HG03095 (cell line): Measurements from ENCODE around the gene PRKN.

Source experiments
- ATAC-seq: cut with Tn5 transposase; IDR thresholded peaks from one replicate; pipeline ENCODE4 v1.9.1; 2021; ENCODE audit warnings: moderate library complexity; ENCODE audit not compliant: unreplicated experiment

The PRKN gene

DNA sequence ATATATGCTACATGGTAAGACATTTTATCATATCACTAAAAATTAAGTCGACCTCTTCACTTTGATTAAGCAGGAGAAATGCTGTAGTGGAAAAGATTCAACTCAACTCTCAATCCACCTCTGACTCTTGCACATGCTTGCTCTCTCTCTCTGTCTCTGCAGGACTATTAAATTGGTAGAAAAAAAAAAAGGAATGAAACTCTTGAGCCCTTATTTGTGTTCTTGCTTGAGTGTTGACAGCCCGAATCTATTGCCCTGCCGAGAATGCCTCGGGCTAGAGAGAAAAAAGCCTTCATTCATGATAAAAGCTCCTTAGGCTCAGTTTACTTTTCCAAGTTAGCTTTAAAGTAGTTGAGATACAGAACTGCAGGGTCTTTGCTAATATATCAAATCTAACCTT lies 722.2 kb downstream of the PRKN start:
- no peak for ATAC-seq

DNA sequence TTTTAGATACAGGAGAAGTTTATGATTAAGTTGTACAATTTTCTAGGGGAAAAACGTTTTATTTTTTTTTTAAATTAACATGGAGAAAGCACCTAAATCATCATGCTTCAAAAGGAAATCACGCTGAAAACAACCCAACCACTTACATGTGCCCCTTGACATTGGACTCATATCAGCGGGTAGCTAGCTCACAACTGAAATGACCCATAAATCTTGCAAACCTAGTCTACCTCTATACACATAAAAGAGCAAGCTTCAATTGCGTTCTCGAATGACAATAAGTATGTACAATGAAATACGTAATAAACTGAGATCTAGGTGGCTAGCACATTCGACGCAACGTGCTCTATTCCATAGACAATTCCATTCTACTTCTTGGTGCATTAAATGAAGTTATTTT lies 730.8 kb downstream of the PRKN start:
- ATAC-seq = no peak

DNA sequence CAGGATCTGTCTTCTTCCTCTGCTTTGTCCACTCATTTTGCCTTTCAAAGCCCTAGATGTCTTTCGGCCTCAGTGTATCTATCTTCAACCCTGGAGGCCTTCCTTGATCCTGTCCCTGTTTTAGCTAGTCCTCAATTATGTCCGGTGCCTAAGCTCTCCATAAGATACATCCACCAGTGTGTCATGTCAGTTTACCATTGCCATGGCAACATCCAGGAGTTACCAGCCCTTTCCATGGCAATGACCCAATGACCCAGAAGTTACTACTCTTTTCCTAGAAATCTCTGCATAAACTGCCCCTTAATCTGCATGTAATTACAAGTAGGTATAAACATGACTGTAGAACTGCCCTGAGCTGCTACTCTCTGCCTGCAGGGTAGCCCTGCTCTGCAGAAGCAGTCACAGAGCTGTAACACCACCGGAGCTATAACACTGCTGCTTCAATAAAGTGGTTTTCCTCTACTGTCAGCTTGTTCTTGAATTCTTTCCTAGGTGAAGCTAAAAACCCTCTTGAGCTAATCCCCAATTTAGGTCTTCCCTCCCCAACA lies 741.6 kb downstream of the PRKN start:
- ATAC-seq = no peak

DNA sequence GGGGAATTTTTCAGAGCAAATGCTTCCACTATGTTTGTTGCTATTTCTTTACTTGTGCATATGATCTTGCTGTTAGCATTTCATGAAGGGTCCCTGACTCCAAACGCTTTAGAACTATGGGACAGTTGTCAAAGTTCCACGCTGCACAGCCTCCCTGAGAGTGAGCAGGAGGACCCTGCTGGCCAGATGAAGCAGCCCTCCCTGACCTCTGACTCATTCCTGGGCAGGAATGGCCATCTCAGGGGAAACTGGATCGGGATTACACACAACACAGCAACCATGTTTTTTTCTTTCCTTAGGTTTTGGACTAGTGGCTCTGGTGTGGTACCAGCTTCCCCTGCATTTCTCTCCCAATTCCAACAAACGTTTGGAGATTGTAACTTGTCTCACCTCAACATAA lies 742.9 kb downstream of the PRKN start:
- no peak for ATAC-seq

DNA sequence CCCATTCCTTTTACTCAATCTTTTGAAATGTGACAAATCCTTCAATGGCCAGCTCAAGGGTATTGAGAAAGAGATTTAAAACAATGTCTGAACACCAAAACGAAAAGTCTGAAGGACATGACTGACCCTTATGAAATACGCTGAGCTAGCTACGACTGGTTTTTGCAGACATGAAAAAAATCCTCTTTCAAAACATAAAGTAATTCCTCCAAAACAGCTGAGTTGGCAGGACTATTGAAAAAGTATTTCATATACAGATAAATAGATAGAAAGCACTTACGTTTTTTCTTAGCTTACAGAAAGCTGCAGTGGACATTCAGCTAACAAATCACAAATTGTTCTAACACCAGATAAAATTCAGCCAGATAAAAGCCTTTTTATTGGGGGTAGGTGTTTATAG lies 751.0 kb downstream of the PRKN start:
- ATAC-seq = no peak

DNA sequence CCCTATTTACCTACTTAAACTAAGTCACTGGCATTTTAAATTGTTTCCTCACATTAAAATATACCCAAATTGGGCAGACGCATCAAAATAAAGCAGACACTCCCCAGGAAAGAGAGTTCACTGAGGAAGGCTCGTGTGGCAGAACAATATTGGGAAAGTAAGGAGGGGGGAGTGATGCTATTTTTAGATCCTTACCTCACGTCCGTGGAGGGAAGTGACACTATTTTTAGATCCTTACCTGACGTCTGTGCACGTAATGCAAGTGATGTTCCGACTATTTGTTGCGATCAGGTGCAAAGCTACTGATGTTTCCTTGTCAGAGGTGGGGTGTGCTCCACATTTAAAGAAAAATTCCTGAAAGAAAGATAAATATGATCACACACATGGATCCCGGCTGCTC lies 754.5 kb downstream of the PRKN start:
- no peak for ATAC-seq

DNA sequence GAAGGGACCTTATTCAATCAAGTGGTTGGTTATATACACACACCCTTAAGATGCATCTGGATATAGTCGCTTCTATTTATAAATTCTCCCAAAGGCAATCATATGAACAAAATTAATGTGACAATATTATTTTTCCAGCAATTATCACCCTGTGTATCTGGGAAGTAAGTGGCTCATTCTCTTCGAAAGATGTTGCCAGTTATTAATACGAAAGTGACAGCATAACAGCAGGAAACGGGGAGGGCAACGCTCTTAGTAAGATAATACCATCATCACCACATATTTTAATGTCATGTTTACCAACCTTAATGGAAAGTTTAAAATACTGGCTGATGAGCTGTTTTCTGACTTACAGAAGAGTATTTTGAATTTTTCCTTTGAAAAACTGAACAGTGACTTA lies 756.5 kb downstream of the PRKN start:
- ATAC-seq = no peak

DNA sequence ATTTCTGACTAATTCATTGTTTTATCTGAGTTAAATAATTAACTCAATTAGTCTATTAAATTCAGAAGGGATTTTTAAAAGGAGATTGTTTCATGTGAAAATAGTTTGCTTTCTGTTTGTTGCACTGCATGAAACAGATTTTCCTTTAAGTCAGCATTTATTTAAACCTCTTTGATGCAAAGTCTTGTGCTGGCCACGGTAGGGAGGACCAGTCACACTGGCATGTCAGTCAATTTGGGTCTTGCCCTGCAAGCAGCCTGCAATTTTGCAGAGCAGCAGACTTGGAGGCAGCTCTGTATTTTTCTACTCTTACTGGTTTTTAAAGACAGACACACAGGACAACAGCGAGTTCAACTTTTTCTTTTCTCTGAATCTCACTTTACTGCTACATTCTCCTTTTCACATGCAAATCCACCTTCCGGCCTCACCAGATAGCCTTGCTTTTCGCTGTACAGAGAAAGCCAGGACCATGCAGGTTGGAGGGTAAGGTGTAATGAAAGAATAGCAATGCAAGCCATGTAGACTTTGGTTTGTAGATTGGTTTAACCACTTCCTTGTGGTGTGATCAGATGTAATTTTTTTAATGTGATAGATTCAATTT lies 763.8 kb downstream of the PRKN start:
- no peak for ATAC-seq

DNA sequence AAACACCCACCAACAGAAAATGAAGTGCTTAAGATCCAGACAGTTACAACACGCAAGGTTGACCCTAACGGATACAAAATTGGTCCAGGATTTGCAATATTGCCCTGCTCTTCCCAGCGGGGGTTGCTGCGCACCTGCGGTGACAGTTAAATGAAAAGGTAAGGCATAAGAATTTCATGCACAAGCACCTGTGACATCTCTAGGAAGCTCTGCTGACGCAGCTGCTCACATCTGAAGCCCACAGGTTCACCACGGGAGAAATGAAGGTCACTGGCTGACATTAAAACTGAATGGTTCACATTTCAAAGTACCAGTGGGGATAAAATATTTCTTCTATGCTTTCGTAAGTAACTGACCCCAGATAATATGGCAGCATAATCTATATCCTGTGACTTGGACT lies 764.4 kb downstream of the PRKN start:
- ATAC-seq = no peak

DNA sequence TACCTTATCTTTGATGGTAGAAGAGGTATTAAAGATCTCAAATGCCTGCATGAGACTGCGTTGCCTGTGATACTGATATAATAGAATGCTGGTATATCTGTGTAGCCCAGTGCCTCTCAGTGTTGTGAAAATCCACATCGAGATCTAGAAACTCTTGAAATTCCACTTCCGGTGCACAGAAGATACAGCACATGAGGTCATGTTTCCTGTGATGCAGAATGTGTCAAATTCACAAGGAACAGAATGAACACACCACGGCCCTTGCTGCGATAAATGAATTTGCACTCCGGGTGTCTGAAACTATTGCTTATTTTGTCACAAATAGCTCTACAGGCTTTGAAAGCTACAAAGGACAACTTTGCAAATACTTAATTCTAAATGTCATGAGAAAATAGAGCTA lies 765.8 kb downstream of the PRKN start:
- ATAC-seq = no peak

DNA sequence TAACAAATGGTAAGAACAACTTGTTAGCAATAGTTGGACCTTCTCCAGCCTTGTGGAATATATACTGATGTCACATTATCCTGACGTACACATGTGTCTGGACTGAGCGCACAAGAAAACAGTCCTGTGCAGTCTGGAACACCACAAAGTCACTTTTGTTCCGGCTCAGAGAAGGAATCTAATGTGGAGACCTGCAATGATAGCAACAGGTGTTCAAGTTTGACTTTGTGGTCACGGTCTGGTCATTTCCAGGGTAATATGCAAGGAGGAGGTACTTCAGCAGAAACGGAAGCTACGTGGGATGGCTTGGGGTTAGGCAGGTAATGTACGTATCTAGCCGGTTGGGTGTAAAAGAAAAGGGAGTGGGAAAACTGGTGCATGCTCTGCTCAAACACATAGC lies 766.5 kb downstream of the PRKN start:
- no peak for ATAC-seq

DNA sequence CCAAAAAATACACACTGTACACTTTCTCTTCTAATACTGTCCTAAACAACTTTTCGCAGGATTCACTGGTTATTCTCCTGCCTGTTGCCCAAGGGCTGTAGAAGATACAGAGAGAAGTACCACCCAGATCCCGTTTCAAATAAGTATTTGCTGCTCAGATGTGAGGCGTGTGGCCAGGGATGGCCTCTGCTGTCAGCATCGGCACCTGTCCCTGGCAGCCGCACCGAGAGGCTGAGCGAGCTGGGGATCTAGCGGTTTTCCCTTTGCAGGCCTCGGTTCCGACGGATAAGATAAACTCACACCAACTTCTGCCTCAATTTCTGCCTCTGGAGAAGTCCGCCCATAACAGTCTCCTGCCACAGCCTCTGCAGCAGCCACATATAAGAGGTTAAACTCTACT lies 768.5 kb downstream of the PRKN start:
- no peak for ATAC-seq

DNA sequence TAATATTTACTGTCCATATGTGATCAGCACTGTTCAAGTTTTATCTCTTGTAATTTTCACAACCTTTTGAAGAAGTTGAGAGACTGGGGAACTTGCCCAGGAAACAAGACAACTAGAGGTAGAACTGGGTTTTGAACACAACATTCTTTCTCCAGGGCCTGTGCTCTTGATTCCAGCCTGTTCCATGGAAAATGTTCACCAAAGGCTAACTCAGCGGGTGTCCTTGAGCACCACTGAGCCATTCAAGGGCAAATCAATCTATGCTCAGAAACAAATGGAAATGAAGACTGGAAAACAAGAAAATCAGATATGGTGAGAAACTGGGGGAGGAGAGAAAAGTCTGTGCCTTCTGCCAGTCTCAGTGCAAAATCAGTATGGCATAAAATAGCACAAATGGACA lies 771.5 kb downstream of the PRKN start:
- no peak for ATAC-seq

DNA sequence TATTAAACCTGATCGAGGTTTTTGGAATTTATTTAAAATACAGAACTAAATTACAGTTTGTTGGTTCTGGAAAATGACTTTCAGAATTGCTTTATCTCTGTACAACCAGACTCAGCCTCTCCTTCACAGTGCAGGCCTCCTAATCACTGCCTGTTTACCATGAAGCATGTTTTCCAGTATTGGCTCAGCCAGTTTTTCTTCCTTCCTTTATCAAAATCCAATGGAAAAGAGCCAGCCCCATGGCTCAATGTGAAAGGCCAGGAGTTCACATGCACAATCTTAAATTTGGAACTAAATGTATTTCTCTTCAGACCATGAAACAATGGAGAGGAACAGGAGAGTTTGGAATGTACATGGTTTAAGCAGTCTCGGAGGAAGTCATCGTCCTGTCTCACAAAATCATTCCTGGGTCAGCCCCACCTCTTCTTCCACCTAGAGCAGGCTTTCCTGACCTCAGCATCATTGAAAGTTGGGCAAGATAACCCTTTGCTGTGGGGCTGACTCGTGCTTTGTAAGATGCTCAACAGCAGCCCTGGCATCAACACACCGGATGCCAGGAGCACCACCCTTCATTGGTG lies 772.8 kb downstream of the PRKN start:
- ATAC-seq = no peak

DNA sequence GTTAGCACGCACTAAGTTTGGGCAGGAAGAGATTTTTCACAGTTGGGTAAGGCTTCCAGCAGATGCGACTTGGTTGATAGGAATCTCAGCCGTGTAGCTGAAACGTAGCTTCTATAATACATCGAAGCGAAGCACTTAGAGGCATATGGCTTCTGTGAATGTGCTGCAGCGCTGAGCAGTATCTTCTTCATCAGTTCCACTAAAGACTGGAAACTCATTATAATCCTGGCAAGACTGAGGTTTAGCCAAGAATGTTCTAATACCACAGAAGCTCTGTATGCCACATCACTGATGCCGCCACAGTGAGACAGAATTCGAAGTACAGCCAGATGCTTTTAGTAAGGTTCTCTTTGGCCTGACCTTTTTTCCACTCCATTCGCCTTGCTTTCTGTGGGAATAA lies 773.5 kb downstream of the PRKN start:
- ATAC-seq = no peak

DNA sequence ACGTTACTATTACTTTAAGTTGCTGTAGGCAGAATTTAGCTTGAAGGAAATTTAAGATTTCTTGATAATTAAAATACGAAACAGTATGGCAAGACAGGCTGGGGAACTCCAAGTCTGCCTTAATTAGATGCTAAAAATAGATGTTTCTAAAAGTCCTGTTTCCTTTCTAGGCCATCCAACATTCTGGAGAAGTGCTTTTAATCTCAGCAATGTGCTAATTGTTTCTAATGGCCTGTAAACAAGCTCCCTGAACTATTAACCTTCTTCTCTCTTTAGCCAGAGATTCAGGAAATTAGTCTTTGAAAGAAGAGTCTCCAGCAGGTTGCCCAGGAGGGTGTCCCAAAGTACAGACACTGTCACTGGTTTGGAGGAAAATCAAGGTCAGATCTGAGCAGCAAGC lies 776.4 kb downstream of the PRKN start:
- ATAC-seq = no peak

DNA sequence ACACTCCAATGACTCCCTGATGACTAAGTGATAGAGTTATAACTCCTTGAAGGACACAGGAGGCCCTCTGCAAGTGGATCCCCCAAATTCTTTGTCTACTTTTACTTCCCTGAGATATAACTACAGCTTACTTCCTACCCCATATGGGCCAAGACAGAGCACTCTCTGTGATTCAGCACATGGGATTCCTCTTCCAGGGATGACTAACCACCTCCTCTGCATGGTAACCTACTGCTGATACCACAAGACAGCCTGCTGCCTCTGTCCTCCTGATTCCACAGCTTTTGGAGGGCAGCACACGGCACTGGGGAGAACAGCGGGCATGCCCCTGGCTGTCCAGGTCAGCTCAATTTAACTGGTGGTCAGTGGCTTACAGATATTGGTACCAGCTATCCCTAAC lies 778.0 kb downstream of the PRKN start:
- ATAC-seq = no peak

DNA sequence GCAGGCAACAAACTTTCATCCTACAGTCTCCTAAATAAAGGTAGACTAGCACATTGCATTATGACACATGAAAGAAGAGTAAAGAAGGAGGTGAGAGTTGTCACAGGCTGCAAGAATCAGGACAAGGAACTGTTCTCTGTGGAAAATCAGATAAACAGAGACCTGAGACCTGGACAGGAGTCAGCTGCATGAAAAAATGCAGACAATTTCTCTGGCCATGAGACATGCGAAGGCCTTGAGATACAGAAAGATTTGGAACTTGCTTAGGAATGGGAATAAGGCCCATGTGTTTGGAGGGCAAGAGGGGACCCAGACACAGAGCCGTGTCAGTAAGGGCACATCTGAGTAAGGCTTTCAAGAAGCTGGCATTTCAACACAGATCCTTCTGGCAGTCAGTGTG lies 779.1 kb downstream of the PRKN start:
- ATAC-seq = no peak

DNA sequence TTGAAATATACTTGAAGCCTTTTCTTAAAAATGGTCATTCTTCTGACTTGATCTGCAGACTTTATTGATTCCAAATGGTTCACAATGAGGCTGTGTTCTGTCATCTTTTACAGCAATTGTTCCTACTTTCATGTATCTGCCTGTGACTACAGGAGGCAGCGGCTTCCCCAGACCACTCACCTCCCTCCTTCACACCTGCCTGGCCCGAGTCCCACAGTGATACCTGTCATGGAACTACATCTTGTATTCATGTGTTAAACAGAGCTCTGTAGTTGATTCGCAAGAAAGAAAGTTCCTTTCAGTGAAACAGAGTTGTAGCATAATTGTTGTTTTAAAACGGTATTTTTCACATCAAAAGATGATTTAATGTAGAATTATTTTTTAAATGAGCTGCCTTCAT lies 780.2 kb downstream of the PRKN start:
- ATAC-seq = no peak

DNA sequence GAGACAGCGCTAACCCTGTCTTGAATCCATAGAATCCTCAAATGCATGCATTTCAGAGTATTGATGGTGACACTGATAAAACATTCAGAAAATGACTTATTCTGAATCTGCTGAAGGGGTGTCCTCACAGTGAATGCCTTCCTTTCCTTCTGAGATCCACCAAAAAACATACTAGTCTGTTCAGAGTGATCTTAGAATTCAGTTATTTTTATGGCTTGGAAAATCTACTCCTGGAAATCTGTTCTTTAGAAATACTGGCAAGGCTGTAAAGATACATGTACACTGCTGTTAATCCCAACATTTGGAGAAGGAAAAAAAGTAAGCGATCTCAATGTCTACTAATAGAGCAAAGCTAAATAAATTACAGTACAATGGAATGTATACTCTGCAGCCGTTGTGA lies 781.1 kb downstream of the PRKN start:
- ATAC-seq = no peak

DNA sequence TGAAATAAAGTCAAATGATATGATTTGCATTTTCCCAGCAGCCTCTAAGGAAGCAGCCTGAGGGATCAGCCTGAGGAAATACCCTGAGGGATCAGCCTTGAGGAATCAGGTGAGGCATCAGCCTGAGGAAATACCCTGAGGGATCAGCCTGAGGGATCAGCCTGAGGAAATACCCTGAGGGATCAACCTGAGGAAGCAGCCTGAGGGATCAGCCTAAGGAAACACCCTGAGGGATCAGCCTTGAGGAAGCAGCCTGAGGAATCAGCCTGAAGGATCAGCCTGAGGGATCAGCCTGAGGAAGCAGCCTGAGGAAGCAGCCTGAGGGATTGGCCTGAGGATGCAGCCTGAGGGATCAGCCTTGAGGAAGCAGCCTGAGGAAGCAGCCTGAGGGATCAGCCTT lies 784.0 kb downstream of the PRKN start:
- ATAC-seq = no peak

DNA sequence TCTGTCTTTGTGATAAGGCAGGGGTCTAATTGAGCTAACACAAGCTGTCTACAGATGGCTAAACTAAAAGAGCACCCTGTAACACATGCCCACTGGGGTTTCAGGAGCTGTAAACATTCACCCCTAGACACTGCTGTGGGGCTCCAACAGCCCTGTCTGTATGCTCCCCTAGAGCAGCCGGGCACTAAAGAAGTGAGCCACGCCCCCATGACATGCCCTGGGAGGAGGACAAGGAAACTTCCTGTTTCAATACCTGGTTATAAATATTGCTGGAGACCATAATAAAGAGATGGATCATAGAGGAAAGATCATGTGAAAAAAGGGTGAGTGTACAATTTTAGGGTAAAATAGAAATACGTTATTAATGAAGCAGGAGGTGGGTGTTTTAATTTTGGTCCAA lies 786.0 kb downstream of the PRKN start:
- ATAC-seq = no peak

DNA sequence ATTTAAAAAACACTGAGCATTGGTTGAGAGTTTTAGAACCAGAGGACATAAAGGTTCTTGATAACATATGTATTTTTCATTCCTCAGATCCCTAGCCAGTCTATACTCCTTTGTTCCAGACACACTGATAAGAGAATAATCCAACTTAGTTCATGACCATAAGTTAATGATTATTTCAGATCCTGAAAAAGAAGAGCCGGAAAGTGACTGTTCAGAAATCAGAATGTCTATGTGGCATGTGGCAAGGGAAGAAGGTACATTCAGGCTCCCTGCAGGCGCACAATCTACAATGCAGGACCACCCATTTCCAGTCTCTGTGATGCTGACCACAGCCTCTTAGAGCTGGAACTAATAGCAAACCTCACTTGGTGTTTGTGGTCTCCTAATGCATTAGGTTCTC lies 787.0 kb downstream of the PRKN start:
- no peak for ATAC-seq
